ENCODE data around the gene FAM199X. TPM values are rescaled to one million over a fixed set of nuclear protein-coding genes. Genes with fewer than 3 reads are reported as not detected.

FAM199X gene
- polyA plus RNA-seq, 1 experiment: 7.1 TPM

DNA sequence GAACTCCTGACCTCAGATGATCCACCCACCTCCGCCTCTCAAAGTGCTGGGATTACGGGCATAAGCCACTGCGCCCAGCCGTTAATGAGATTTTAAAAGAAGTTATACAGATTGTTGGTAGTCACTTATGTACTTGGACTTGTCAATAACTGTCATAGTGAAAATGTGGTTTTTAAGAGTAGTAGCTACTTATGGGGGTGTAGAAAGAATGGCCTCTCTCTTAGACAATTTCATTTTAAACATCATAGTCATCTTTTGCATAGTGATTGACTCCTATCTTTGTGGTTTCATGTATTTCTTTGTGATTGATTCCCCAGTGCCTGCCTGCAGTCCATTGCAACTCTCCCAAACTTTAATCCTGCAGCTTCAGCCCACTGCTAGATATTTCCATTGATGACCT is 17.4 kb downstream of the FAM199X start:
- no peaks in the 10 kb centered on the region for H3K9me3 ChIP-seq (ENCODE audit: control insufficient read depth, insufficient read depth, low read length)
- no peaks in the 10 kb centered on the region for H3K27me3 ChIP-seq (ENCODE audit: control insufficient read depth, insufficient read depth, low read length)
- no peak overlapping the region for H3K4me3 ChIP-seq (ENCODE audit: low read depth, low read length)
- ChIA-PET CTCF (interaction anchor here (1.3 kb wide), 1 partner anchor 12 kb away, joined by 4 read pairs; no protein-coding TSS in a partner anchor), POLR2A (no interaction called here)
- TF ChIP-seq, protein P1, sequence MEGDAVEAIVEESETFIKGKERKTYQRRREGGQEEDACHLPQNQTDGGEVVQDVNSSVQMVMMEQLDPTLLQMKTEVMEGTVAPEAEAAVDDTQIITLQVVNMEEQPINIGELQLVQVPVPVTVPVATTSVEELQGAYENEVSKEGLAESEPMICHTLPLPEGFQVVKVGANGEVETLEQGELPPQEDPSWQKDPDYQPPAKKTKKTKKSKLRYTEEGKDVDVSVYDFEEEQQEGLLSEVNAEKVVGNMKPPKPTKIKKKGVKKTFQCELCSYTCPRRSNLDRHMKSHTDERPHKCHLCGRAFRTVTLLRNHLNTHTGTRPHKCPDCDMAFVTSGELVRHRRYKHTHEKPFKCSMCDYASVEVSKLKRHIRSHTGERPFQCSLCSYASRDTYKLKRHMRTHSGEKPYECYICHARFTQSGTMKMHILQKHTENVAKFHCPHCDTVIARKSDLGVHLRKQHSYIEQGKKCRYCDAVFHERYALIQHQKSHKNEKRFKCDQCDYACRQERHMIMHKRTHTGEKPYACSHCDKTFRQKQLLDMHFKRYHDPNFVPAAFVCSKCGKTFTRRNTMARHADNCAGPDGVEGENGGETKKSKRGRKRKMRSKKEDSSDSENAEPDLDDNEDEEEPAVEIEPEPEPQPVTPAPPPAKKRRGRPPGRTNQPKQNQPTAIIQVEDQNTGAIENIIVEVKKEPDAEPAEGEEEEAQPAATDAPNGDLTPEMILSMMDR (IDR thresholded peaks at IDR 0.05; ENCODE audit: low read depth, low read length): no peak
- no peak for DNase-seq (ENCODE audit: low read depth, low spot score)
- no peak overlapping the region for H3K27ac ChIP-seq (ENCODE audit: low read depth, low read length)

DNA sequence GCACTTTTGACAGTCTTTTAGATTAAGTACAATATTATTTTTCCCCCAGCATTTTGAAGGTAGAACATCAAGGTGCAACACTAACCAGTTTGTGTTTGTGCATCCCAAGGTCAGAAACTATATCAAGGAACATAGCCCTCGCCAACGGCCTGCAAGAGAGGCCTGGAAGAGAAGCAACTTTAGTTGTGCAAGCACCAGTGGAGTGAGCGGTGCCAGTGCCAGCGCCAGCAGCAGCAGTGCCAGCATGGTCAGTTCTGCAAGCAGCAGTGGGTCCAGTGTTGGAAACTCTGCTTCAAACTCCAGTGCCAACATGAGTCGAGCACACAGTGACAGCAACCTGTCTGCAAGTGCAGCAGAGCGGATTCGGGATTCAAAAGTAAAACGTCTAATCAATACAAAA is 21.7 kb downstream of the FAM199X start:
- DNase-seq (ENCODE audit: low read depth, low spot score): no peak
- Histone ChIP-seq H3K9me3 (ENCODE audit: control insufficient read depth, insufficient read depth, low read length) (no peaks in the 10 kb centered on the region), H3K27me3 (ENCODE audit: control insufficient read depth, insufficient read depth, low read length) (no peaks in the 10 kb centered on the region), H3K4me3 (ENCODE audit: low read depth, low read length) (no peak overlapping the region), H3K27ac (ENCODE audit: low read depth, low read length) (no peak overlapping the region)
- ChIA-PET POLR2A (no interaction called here), CTCF (no interaction called here)
- TF ChIP-seq, protein P1 (IDR thresholded peaks at IDR 0.05; ENCODE audit: low read depth, low read length): no peak

DNA sequence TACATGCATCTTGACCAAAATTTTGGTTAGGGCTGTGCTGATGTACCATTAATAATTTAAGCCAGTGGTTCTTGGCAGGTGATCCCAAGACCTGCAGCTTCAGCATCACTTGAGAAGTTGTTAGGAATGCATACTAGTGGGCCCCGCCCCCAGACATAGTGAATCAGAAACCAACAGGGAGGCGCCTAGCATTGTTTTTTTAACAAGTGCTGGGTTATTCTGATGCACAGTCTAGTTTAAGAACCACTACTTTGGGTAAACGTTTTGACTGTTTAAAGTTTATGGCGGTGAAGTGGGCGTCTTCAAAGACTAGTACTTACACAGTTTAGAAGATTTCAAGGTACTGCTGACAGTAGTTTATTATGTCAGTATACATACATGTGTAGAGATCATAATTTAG is 23.6 kb downstream of the FAM199X start:
- POLR2A ChIA-PET: no interaction called here
- H3K4me3 ChIP-seq (ENCODE audit: low read depth, low read length): no peak overlapping the region
- H3K27ac ChIP-seq (ENCODE audit: low read depth, low read length): no peak overlapping the region
- CTCF ChIA-PET: no interaction called here
- TF ChIP-seq, protein P1 (IDR thresholded peaks at IDR 0.05; ENCODE audit: low read depth, low read length): no peak
- H3K27me3 ChIP-seq (ENCODE audit: control insufficient read depth, insufficient read depth, low read length): no peaks in the 10 kb centered on the region
- DNase-seq (ENCODE audit: low read depth, low spot score): no peak
- no peaks in the 10 kb centered on the region for H3K9me3 ChIP-seq (ENCODE audit: control insufficient read depth, insufficient read depth, low read length)

DNA sequence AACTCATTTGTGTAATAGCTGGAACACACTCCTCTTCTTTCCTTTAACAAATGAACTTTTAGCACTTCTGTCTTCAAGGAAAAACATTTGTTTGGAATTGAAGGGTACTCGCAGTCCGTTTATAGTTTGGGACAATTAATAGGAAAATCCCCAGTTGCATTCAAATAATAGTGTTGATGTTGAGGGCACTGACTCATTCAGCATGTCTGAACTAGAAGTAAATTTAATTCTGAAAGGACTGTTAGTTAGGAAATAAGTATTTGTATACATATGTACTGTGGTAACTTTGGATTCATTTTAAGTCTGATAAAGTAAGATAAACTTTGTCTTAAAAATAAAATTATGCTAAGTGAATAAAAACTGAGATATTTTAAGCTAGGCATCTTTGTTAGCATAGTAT is 27.2 kb downstream of the FAM199X start:
- Histone ChIP-seq H3K4me3 (ENCODE audit: low read depth, low read length) (no peak overlapping the region), H3K27ac (ENCODE audit: low read depth, low read length) (no peak overlapping the region), H3K27me3 (ENCODE audit: control insufficient read depth, insufficient read depth, low read length) (no peaks in the 10 kb centered on the region), H3K9me3 (ENCODE audit: control insufficient read depth, insufficient read depth, low read length) (no peaks in the 10 kb centered on the region)
- TF ChIP-seq, protein P1 (IDR thresholded peaks at IDR 0.05; ENCODE audit: low read depth, low read length): no peak
- DNase-seq (ENCODE audit: low read depth, low spot score): no peak
- POLR2A ChIA-PET: no interaction called here
- CTCF ChIA-PET: interaction anchor here (1.1 to 1.3 kb wide), 2 partner anchors 28 to 143 kb away, joined by 3 to 4 read pairs; partner anchors contain the start of gene FAM199X

DNA sequence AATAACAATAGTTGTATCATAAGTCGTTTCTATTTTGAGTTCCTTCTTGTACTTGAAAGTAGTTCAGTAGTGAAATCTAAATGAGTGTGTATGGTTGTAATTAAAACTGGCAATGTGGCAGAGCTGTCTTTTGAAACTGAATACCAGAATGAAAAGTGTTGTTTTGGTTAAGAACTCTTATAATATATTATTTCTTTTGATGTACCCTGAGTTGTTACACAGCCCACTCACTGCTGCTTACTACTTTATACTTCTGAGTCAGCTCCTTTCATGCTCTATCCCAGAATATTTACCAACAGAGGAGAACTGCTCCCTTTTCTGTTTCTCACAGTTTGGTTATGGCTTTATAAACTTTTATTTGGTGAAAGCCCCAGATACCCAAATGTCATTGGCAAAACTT is 28.8 kb downstream of the FAM199X start:
- DNase-seq (ENCODE audit: low read depth, low spot score): no peak
- no peaks in the 10 kb centered on the region for H3K27me3 ChIP-seq (ENCODE audit: control insufficient read depth, insufficient read depth, low read length)
- H3K4me3 ChIP-seq (ENCODE audit: low read depth, low read length): no peak overlapping the region
- ChIA-PET CTCF (interaction anchor here (0.6 to 3.8 kb wide), 27 partner anchors 9 to 1004 kb away, joined by 3 to 30 read pairs (median 6); partner anchors contain the start of genes FAM199X and SLC25A53), POLR2A (no interaction called here)
- H3K9me3 ChIP-seq (ENCODE audit: control insufficient read depth, insufficient read depth, low read length): no peaks in the 10 kb centered on the region
- TF ChIP-seq, protein P1 (IDR thresholded peaks at IDR 0.05; ENCODE audit: low read depth, low read length): no peak
- H3K27ac ChIP-seq (ENCODE audit: low read depth, low read length): no peak overlapping the region
